RPMI7951 (cell line): ENCODE results near the gene ZNF385B. TPM values are rescaled to one million over a fixed set of nuclear protein-coding genes. Genes with fewer than 3 reads are reported as not detected.

Experiments used
- DNase-seq: peaks from one replicate; pipeline ENCODE4 v3.0.0-alpha.2; 2012; ENCODE audit warnings: low read depth
- total RNA-seq: library from RNA; depleted of rRNA; stranded (reverse); fragments of >200 nt; shearing (Covaris generic); gene quantifications from 2 replicates; pipeline ENCODE4 v1.2.3, GENCODE V29; 2014

Gene ZNF385B
- total RNA-seq, 1 experiment from 2014 or later, result 0.48 TPM

- no peak for DNase-seq
Observed at GRCh38 chr2:179555691-179556283, 305.6 kb downstream of the ZNF385B start.

DNA sequence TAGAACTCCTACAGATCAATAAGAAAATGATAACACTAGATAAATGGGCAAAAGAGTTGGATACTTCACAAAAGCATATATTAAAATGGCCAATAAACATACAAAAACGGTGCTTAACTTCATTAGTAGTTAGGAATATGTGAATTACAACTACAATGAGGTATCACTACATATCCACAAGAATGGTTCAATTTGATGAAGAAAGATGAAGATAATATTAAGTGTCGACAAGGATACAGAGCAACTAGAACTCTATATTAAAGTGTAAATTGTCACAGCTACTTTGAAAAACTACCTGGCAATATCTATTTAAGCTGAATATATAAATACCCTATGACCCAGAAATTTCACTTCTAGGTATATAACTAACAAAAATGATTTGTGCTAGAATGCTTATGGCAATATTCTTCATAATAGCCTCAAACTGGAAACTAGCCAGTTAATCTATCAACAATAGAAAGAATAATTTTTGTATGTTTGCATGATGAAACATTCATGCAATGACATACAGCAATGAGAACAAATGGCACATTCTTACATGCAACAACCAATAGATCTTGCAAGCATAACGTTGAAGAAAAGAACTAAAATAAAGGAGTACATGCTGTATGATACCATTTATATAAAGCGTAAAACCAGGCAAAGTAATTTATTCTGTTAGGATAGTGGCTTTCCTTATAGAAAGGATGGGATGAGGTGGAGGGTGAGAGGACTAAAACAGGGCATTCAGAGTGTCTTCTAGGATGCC, 306.6 kb downstream of the ZNF385B start:
- no peak for DNase-seq

DNA sequence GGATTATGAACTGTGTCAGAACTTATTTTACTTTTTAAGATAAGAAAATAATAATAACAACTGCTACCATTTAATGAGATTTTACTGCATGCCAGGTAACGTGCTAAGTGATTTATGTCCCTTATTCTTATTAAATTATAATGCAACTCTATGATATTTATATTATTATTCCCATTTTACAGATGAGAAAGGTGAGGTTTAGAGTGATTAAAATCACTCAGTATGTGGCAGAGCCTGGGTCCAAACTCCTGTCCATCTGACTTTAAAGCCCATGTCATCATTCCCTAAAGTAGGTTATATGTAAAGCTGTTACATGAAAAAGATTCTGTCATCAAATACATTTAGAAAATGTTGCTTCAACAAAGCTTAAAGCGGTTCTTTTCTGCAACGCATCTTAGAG, 308.0 kb downstream of the ZNF385B start:
- no peak for DNase-seq

DNA sequence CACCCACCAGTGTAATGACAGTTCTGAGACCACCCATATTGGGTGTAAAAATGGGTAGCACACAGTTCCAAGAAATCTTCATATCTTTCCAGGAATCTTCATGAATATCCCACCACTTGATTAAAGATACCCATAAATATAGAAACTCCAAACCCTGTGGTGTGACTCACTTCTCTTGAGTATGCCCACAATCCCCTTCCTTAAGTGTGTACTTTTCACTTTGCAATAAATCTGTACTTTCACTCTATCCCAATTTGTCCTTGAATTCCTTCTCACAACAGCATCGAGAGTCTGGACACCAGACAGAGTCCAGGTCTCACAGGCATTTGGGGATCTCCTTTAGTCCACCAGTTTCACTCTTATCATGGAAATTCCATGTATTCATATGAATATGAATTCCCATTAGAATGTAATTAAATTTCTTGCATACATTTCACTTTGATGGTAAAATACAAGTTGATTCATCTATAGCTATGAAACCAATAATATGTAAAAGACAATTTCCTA, 309.8 kb downstream of the ZNF385B start:
- DNase-seq, result no peak

DNA sequence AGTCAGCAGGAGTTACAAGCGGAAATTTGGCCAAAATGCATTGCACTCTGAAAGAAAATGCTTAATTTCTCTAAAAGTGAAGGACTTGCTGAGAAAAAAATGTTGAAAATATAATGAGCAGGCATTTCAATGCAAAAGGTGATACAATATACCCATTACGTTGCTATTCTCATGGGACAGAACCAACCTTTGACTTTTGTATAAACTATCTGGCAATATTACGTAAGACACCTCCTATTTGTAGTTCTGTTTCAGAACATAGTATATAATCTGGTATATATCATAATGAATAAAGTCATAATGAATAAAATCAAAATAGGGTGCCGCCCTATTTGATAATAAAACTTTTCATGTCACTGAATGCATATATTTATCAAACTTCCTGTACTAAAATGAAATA, 310.6 kb downstream of the ZNF385B start:
- DNase-seq, result no peak

- no peak for DNase-seq
Observed at GRCh38 chr2:179550214-179550613, 311.2 kb downstream of the ZNF385B start.

DNA sequence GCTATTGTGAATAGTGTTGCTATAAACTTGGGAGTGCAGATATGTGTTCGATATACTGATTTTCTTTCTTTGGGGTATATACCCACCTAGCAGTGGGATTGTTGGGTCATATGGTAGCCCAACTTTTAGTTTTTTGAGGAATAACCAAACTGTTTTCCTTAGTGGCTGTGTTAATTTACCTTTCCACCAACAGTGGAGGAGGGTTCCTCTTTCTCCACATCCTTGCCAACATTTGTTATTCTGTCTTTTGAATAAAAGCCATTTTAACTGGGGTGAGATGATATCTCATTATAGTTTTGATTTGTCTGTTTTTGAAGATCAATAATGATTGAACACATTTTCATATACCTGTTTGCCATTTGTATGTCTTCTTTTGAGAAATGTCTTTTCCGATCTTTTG, 314.8 kb downstream of the ZNF385B start:
- no peak for DNase-seq

DNA sequence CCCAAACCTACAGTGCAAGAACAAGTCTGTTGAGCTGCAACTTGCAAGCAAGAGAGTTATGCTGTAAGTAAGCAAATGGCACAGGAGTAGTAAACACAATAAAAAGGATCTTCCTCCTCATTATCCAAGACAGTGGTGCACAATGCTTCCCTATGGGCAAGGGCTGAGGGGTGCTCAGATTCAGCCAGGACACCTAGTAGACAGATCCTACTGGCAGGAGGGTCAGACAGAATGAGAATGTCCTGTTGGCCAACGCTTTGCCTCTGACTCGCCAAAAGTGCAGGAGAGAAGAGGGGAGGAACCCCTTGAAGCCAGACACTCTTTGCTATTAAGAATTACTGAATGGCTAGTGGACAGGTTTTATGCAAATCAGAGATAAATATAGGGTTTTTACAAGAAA, 316.4 kb downstream of the ZNF385B start:
- DNase-seq, result no peak

- DNase-seq, result no peak
Observed at GRCh38 chr2:179543361-179543901, 318.0 kb downstream of the ZNF385B start.

- DNase-seq, result no peak
Observed at GRCh38 chr2:179541586-179541985, 319.8 kb downstream of the ZNF385B start.

- no peak for DNase-seq
Observed at GRCh38 chr2:179539124-179539511, 322.3 kb downstream of the ZNF385B start.

DNA sequence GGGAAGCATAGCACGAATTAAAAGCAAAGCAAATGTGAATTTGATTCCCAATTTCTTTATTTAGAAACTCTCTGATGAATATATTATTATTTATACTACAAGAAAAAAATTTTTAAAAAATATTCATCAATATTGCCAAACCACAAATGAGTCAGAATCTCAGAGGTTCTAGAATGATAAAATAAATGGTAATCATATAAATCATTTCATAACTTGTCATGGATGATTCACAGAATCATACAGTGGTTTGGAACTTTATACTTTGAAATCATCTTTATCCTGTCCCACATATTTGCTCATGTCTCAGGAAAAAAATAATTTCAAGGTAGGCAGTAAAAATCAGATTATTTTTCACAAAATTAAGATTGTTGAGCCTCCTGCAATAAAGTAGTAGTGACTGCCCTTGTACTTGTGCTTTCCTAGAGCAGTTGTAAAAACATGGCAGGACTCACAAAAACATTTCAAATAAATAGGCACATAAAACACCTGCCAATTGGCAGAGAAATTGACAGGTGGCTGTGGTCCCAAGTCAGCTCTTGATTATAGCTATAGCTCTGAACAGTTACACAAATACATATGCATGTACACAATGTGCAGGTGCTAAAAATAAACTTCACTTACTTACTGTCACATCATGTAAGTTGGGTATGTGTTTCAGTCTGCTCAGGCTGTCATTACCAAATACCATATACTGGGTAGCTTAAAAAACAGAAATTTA, 322.8 kb downstream of the ZNF385B start:
- DNase-seq, result no peak

GRCh38 chr2:179536185-179536584, 325.2 kb downstream of the ZNF385B start:
- no peak for DNase-seq

DNA sequence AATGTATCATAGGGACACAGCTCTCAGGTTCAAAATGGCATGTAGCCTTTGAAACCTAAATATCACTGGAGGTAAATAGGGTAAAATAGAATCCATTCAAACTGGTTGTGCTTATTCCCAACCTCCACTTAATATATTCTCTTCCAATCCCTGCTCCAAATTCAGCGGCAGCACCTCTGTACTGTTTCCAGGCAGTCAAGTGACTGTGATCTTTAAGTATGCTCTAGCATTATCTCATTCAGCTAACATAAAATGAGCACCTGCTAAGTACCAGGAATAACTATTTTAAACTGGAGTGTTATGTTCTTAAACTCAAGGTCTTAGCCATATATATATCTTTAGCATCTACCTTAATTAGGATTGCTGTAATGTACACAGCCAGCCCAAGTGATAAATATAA, 327.5 kb downstream of the ZNF385B start:
- DNase-seq, result no peak

GRCh38 chr2:179532863-179533278, 328.5 kb downstream of the ZNF385B start:
- no peak for DNase-seq

- DNase-seq, result peak; percentile 28
Observed at GRCh38 chr2:179528576-179529069, 332.8 kb downstream of the ZNF385B start.

DNA sequence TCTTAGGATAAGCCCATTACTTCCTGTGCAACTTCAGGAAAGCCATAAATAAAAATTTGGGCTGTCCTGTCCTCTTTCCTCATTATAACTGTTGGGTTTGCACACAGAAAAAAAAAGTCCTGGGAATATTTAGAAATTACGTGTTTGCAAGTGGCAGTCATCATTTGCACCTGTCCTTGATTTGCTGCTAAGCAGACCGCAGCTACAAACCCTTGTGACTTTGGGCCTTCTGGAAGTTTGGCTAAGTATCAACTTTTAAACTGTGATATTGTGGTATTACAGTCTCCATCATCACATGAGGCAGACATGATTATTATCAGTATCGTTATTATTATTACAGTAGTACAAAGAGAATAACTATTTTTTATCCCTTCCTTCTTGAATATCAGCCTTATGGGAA, 336.1 kb downstream of the ZNF385B start:
- DNase-seq, result no peak

GRCh38 chr2:179524809-179525339, 336.5 kb downstream of the ZNF385B start:
- DNase-seq, result no peak

DNA sequence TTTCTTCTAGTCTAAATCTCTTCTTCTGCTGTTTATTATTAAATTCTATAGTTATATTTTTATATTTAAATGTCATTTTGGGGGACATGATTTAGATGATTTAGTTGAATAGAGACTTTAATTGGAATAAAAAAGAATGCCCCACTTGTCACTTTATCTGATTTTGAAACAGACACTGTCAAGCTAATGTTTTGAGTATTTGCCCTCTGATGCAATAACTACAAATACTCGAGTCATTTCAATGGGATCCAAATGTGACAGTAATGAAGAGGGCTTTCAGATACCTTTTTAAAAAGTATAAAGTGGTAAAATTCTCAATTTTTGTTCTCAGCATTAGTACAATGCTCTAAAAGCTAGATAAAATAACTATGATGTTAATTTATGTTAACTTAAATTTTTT, 339.5 kb downstream of the ZNF385B start:
- no peak for DNase-seq

GRCh38 chr2:179518830-179519229, 342.6 kb downstream of the ZNF385B start:
- no peak for DNase-seq

DNA sequence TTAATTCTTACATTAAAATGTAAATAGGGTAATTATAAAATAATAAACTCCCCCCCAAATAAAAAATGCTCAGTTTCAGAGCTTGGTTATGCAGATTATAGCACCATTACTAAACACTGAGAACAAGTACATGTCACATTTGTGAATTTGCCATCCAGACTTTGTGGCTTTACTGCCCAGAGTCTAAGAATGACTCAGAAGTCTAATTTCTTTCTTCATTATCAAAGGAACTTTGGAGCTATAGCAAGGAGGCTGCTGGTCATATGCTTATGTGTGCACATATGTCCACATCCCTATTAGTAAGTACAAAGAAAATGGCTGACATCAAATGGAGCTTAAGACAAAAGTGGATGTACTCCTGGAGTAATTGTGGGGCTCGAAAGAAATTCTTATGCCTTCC, 348.2 kb downstream of the ZNF385B start:
- DNase-seq, result peak; percentile 15
